Measurements from ENCODE around the gene MAP7.
"Not testable (repeated sequence)": the region's sequence is repeated elsewhere in the genome, so short reads cannot be mapped to it uniquely, and the experiment has no call there.

DNA sequence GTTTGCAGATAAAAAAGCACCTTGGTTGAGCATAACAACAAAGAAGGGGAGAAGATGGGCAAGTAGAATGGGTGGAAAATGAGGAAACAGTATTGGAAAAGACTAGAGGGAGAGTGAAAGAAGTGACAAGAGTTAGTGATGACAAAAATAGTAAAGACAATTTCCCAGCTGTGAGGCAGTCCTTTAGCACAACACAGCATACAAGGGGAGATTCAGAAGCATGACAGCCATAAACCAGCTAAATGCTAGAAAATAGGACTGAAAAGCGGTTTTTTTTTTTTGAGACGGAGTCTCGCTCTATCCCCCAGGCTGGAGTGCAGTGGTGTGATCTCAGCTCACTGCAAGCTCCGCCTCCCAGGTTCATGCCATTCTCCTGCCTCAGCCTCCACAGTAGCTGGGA is 174.4 kb downstream of the MAP7 start:
- TF ChIP-seq, protein P1, sequence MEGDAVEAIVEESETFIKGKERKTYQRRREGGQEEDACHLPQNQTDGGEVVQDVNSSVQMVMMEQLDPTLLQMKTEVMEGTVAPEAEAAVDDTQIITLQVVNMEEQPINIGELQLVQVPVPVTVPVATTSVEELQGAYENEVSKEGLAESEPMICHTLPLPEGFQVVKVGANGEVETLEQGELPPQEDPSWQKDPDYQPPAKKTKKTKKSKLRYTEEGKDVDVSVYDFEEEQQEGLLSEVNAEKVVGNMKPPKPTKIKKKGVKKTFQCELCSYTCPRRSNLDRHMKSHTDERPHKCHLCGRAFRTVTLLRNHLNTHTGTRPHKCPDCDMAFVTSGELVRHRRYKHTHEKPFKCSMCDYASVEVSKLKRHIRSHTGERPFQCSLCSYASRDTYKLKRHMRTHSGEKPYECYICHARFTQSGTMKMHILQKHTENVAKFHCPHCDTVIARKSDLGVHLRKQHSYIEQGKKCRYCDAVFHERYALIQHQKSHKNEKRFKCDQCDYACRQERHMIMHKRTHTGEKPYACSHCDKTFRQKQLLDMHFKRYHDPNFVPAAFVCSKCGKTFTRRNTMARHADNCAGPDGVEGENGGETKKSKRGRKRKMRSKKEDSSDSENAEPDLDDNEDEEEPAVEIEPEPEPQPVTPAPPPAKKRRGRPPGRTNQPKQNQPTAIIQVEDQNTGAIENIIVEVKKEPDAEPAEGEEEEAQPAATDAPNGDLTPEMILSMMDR (conservative IDR thresholded peaks at IDR 0.05), result not testable (repeated sequence)
- TF ChIP-seq ZFX (IDR thresholded peaks at IDR 0.05), result not testable (repeated sequence)
